OCI-LY1 (cell line): ENCODE results near the gene IGFBP1.

Source experiments
- H2AFZ ChIP-seq: fragments of 200-600 bp; sonication (generic), shearing (Covaris generic); 2 replicates; pipeline ENCODE4 v1.6.0; 2014; ENCODE audit warnings: antibody characterized with exemption, mild to moderate bottlenecking, low read length
- H3F3A ChIP-seq: fragments of 200-600 bp; sonication (generic), shearing (Covaris generic); 2 replicates; pipeline ENCODE4 v1.6.0; 2014; ENCODE audit warnings: mild to moderate bottlenecking, antibody characterized with exemption, low read length, moderate library complexity; ENCODE audit not compliant: insufficient read depth
- H3K27ac ChIP-seq: fragments of 200-600 bp; sonication (generic); 2 replicates; pipeline ENCODE4 v1.5.1; 2014; ENCODE audit warnings: low read length, mixed run types, mild to moderate bottlenecking, low read depth; ENCODE audit not compliant: poor library complexity, severe bottlenecking
- H3K27me3 ChIP-seq: fragments of 200-600 bp; sonication (generic); 2 replicates; pipeline ENCODE4 v1.6.0; 2014; ENCODE audit warnings: antibody characterized with exemption, mild to moderate bottlenecking, low read length, moderate library complexity; ENCODE audit not compliant: insufficient read depth
- H3K36me3 ChIP-seq: fragments of 200-600 bp; sonication (generic); 2 replicates; pipeline ENCODE4 v1.6.1; 2014; ENCODE audit warnings: mild to moderate bottlenecking, antibody characterized with exemption, low read length, moderate library complexity, mixed read lengths; ENCODE audit not compliant: insufficient read depth
- H3K4me1 ChIP-seq: fragments of 200-600 bp; sonication (generic); 2 replicates; pipeline ENCODE4 v1.5.1; 2014; ENCODE audit warnings: mild to moderate bottlenecking, low read length, moderate library complexity; ENCODE audit not compliant: insufficient read depth, severe bottlenecking
- H3K4me2 ChIP-seq: fragments of 200-600 bp; sonication (generic), shearing (Covaris generic); 2 replicates; pipeline ENCODE4 v1.6.1; 2014; ENCODE audit warnings: low read length
- H3K4me3 ChIP-seq: fragments of 200-600 bp; sonication (generic); 2 replicates; pipeline ENCODE4 v1.5.1; 2014; ENCODE audit warnings: low read length, low read depth, mild to moderate bottlenecking, mixed read lengths; ENCODE audit not compliant: poor library complexity, severe bottlenecking
- H3K79me2 ChIP-seq: fragments of 200-600 bp; shearing (Covaris generic); 2 replicates; pipeline ENCODE4 v1.6.1; 2016; ENCODE audit warnings: mixed run types, low read length, mixed read lengths; ENCODE audit not compliant: insufficient read depth
- H3K9ac ChIP-seq: fragments of 200-600 bp; sonication (generic), shearing (Covaris generic); 2 replicates; pipeline ENCODE4 v1.6.1; 2014; ENCODE audit warnings: mild to moderate bottlenecking, low read length, mixed read lengths
- H3K9me2 ChIP-seq: fragments of 200-600 bp; sonication (generic), shearing (Covaris generic); 2 replicates; pipeline ENCODE4 v1.6.1; 2014; ENCODE audit warnings: low read depth, mild to moderate bottlenecking, low read length, mixed read lengths
- H3K9me3 ChIP-seq: fragments of 200-600 bp; shearing (Covaris generic); 2 replicates; pipeline ENCODE4 v1.6.1; 2014; ENCODE audit warnings: low read length, mixed read lengths
- H4K20me1 ChIP-seq: fragments of 200-600 bp; sonication (generic), shearing (Covaris generic); 2 replicates; pipeline ENCODE4 v1.6.0; 2016; ENCODE audit warnings: mild to moderate bottlenecking, low read length; ENCODE audit not compliant: insufficient read depth
- EZH2 ChIP-seq: fragments of 200-600 bp; sonication (generic), shearing (Covaris generic); IDR thresholded peaks from 2 replicates; pipeline ENCODE4 v1.8.0; 2017; ENCODE audit warnings: borderline replicate concordance, mixed run types, mild to moderate bottlenecking, antibody characterized with exemption, low read length, moderate library complexity, mixed read lengths
- TF ChIP-seq, protein P1 (sequence below): fragments of 200-600 bp; sonication (generic), shearing (Covaris generic); IDR thresholded peaks from 2 replicates; pipeline ENCODE4 v1.5.1; 2017; ENCODE audit warnings: mild to moderate bottlenecking, antibody characterized with exemption, low read length, moderate library complexity, mixed read lengths

Gene IGFBP1

DNA sequence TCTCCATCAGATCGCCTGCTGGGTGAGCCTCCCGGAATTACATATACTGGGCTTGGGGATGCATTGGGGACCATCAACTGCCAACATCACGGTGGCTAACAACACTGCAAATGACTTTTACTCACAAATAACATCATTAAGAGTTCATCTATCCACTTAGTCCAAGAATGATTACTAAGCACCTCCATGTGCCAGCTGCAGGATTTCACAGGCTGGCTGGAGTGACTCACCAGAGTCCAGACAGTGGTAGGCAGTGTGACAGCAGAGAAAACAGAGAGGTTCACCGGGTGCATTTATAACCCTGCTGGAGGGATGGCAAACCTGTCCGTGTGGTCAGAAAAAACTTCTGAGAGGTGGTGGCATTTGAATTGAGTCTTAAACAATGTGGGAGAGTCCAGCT lies 36.0 kb downstream of the IGFBP1 start:
- no peaks in the 10 kb centered on the region for H3F3A ChIP-seq
- H2AFZ ChIP-seq: no peak overlapping the region
- H3K4me1 ChIP-seq: no peaks in the 10 kb centered on the region
- no peaks in the 10 kb centered on the region for H3K27me3 ChIP-seq
- H3K4me3 ChIP-seq: no peak overlapping the region
- H4K20me1 ChIP-seq: no peaks in the 10 kb centered on the region
- no peaks in the 10 kb centered on the region for H3K9me3 ChIP-seq
- H3K27ac ChIP-seq: no peak overlapping the region
- H3K36me3 ChIP-seq: no peaks in the 10 kb centered on the region
- no peaks in the 10 kb centered on the region for H3K9me2 ChIP-seq
- no peak for TF ChIP-seq EZH2
- TF ChIP-seq, protein P1, sequence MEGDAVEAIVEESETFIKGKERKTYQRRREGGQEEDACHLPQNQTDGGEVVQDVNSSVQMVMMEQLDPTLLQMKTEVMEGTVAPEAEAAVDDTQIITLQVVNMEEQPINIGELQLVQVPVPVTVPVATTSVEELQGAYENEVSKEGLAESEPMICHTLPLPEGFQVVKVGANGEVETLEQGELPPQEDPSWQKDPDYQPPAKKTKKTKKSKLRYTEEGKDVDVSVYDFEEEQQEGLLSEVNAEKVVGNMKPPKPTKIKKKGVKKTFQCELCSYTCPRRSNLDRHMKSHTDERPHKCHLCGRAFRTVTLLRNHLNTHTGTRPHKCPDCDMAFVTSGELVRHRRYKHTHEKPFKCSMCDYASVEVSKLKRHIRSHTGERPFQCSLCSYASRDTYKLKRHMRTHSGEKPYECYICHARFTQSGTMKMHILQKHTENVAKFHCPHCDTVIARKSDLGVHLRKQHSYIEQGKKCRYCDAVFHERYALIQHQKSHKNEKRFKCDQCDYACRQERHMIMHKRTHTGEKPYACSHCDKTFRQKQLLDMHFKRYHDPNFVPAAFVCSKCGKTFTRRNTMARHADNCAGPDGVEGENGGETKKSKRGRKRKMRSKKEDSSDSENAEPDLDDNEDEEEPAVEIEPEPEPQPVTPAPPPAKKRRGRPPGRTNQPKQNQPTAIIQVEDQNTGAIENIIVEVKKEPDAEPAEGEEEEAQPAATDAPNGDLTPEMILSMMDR: no peak
- no peaks in the 10 kb centered on the region for H3K79me2 ChIP-seq
- H3K9ac ChIP-seq: no peak overlapping the region
- H3K4me2 ChIP-seq: no peak overlapping the region

DNA sequence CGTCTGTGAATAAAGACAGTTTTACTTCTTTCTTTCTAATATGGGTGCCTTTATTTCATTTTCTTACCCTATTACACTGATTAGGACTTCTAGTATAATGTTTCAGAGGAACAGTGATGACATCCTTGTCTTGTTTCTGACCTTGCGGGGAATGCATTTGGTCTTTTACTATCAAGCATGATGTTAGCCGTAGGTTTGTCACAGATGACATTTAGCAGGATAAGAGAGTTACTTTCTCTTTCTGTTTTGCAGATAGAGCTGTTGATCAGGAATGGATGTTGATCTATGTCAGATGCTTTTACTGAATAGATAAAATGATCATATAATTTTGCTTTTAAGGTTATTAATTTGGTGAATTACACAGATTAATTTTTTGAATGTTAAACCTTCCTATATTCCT lies 39.4 kb downstream of the IGFBP1 start:
- H3K27ac ChIP-seq: no peak overlapping the region
- H3K4me3 ChIP-seq: no peak overlapping the region
- TF ChIP-seq, protein P1: no peak
- TF ChIP-seq EZH2: no peak
- no peaks in the 10 kb centered on the region; the same call in 1 of the 2 replicates for H3K9me2 ChIP-seq
- no peaks in the 10 kb centered on the region for H3K79me2 ChIP-seq
- no peak overlapping the region for H3K4me2 ChIP-seq
- H3K9ac ChIP-seq: no peak overlapping the region
- H2AFZ ChIP-seq: no peak overlapping the region
- H3K36me3 ChIP-seq: no peaks in the 10 kb centered on the region
- H3F3A ChIP-seq: no peaks in the 10 kb centered on the region
- no peaks in the 10 kb centered on the region for H3K27me3 ChIP-seq
- H3K9me3 ChIP-seq: no peaks in the 10 kb centered on the region
- no peaks in the 10 kb centered on the region for H3K4me1 ChIP-seq
- no peaks in the 10 kb centered on the region for H4K20me1 ChIP-seq

DNA sequence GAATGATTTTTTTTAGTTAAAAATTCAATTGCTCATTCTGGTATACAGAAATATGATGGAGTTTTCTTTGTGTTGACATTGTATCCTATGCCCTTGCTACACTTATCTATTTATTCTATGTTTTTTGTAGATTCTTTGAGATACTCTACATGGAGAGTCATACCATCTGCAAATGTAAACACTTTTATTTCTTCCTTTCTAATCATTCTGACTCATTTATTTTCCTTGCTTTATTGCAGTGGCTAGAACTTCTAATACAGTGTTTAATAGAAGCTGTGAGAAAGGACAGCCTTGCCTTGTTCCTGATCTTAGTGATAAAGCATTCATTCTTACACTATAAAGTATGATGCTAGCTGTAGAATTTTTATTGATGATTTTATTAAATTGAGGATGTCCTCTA lies 42.7 kb downstream of the IGFBP1 start:
- TF ChIP-seq, protein P1: no peak
- TF ChIP-seq EZH2: no peak
- no peaks in the 10 kb centered on the region for H3K27me3 ChIP-seq
- no peaks in the 10 kb centered on the region for H3F3A ChIP-seq
- H2AFZ ChIP-seq: no peak overlapping the region
- no peak overlapping the region for H3K4me3 ChIP-seq
- H3K27ac ChIP-seq: no peak overlapping the region
- no peak overlapping the region for H3K9ac ChIP-seq
- H3K79me2 ChIP-seq: no peaks in the 10 kb centered on the region
- H3K4me2 ChIP-seq: no peak overlapping the region
- no peaks in the 10 kb centered on the region; the same call in 1 of the 2 replicates for H3K9me2 ChIP-seq
- no peaks in the 10 kb centered on the region for H3K36me3 ChIP-seq
- no peaks in the 10 kb centered on the region for H3K4me1 ChIP-seq
- no peaks in the 10 kb centered on the region for H4K20me1 ChIP-seq
- no peaks in the 10 kb centered on the region for H3K9me3 ChIP-seq
